GM18502 (cell line): ENCODE measurements around the gene TARS1.
"Not testable (repeated sequence)": the region's sequence is repeated elsewhere in the genome, so short reads cannot be mapped to it uniquely, and the experiment has no call there.

ENCODE experiments used
- ATAC-seq: cut with Tn5 transposase; IDR thresholded peaks from one replicate; pipeline ENCODE4 v1.9.1; 2021; ENCODE audit warnings: mild to moderate bottlenecking; ENCODE audit not compliant: unreplicated experiment, poor library complexity

TARS1 gene

GRCh38 chr5:33482335-33482734, 41.6 kb downstream of the TARS1 start:
- ATAC-seq, result no peak

DNA sequence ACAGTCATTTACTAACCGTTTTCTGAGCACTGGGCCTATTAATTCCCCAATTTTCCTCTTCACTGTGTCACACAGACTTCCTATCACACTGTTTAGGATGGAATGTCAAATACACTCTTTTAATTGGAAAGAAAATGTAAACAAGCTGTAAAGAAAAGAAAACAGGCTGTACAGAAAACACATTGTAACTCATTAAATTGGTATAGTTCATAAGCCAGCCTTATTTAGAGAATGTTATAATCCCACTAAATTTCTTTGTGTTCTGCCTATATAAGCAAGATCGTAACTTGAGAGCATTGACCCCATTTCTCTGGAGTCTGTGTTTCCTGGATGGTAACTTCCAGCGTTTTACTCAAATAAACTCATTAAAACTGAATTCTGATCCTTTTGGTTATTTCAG, 46.5 kb downstream of the TARS1 start:
- ATAC-seq, result no peak

DNA sequence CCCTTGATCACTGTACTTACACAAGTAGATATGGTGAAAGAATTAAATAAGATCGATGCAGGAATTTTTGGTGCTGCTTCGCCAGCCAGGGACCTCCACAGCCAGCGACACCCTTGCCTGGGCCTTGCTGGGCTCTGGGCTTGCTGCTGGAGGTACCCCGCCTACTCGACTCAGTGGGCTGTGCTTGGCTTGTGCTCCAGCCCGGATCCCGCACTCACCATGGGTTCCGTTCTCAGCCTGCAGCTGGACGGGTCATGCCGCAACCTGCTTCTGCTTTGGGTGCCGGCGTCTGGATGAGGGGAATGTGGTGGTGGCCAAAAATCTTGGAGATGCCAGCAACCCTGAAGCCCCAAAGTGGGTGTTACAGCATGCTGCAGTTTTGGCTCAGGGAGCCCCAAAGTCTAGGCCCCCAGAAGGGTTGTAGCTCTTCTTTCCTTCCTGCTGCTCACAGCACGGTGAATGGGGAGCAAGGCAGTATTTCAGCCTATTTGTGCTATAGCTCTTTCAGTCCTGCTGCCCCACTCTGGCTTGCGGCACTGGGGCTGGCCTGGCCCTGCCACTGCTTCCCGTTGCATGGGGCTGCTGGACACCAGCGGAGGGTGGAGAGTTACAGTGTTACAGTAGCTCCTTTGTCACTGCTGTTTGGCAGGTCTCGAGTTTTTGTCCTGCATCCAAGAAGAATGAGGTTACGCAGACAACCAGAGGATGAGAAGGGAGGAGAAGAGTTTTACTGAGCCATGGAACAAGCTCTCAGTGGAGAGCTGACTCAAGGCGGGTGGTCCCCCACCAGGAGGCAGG, 48.0 kb downstream of the TARS1 start:
- ATAC-seq, result no peak

DNA sequence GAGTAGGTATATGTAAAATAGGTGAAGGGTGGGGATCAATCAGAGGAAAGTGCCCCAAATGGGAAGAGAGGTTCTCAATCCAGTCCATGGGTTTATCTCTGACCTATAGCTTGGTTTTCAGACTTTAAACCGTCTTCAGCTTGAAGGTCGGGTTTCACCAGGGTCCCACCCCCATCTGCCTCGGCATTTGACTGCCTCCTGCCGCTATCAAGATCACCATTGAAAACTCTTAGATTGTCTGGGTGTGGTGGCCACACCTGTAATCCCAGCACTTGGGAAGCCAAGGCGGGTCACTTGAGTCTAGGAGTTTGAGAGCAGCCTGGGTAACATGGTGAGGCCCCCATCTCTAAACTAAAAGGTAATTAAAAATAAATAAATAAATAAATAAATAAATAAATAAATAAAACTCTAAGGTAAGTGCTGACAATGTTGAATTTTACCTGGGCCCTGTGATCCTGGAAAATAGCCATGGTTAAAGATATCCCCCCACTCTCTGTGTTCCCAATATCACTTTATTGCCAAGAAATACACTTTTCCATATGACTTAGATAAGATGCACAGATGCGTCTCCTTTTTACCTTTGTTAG, 48.8 kb downstream of the TARS1 start:
- no peak for ATAC-seq

DNA sequence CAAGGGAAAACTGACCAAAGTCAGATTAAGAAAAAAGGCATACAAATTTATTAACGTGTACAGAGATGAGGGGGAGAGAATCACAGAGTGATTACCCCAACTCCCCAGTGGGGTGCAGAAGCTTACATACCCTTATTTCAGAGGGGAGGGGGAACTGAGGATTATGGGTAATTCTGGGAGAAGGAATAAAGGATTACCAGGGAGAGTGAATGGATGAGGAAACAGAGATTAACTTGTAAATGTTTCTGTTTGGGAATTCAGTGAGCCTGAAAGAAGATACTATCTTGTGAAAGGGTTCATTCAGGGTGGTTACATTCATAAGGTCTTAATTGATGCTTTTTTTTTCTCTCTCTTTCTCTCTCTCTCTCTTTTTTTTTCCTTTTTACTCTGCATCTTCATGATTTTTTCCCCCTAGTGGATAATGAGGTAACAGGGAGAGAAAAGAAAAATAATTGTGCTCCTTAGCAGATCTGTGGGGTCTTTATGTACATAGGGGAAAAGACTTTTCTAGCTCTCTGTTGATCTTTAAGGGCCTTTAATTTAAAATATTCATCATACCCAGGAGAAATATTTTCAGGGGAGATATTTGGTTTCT, 49.4 kb downstream of the TARS1 start:
- no peak for ATAC-seq

DNA sequence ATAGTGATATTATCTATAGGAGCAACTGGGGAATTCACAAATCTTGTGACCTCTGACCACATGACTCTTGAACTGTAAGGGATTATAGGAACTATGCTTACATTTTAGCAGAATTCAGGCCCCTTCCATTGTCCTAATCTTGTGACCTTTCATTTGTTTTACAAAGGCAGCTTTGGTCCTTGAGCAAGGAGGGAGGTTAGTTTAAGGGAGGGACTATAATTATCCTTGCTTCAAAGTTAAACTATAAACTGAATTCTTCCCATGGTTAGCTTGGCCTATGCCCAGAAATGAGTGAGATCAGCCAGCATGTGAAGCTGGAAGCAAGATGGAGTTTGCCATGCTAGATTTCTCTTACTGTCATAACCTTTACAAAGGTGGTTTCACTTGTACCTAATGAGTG, 51.2 kb downstream of the TARS1 start:
- no peak for ATAC-seq

GRCh38 chr5:33494466-33494865, 53.7 kb downstream of the TARS1 start:
- no peak for ATAC-seq

GRCh38 chr5:33501260-33501659, 60.5 kb downstream of the TARS1 start:
- ATAC-seq, result no peak

- ATAC-seq, result no peak
These were observed 61.1 kb downstream of the TARS1 start for GRCh38 chr5:33501899-33502298.

- ATAC-seq, result no peak
These were observed 63.8 kb downstream of the TARS1 start for GRCh38 chr5:33504570-33504969.

DNA sequence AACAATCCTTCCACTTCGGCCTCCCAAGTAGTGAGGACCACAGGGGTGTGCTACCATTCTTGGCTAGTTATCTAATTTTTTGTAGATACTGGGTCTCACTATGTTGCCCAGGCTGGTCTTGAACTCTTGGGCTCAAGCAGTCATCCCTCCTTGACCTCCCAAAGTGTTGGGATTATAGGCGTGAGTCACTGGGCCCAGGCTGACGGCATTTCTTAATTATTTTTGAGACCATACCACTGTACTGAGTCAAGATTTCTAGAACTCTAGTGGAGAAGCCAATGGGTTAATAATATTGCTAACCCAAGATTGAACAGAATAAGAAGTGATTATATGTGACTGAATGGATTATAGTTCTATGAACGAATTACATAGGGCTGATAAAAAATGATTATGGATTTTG, 66.7 kb downstream of the TARS1 start:
- no peak for ATAC-seq

DNA sequence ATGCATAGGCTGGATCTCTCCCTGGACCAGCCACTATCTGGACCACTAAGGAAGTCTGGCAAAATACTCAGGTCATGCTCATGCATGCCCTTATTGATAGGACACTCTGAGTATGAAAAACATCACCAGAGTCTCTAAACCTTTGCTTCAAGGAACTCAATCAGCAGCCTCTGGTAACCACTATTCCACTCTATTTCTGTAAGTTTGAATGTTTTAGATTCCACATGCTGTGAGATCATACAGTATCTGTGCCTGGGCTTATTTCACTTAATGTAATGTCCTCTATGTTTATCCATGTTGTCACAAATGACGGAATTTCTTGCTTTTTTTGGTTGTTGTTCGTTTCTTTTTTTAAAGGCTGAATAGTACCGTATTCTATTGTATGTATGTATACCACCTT, 68.3 kb downstream of the TARS1 start:
- ATAC-seq, result no peak

GRCh38 chr5:33513462-33514185, 72.9 kb downstream of the TARS1 start:
- no peak for ATAC-seq

GRCh38 chr5:33515366-33515765, 74.6 kb downstream of the TARS1 start:
- ATAC-seq, result not testable (repeated sequence)

GRCh38 chr5:33516421-33516820, 75.7 kb downstream of the TARS1 start:
- ATAC-seq, result no peak
